GM12864 (cell line): ENCODE measurements around the gene TNKS1BP1.
A peak's percentile ranks its signal among the peaks of the same experiment; 100 is the strongest.

ENCODE experiments used
- DNase-seq: peaks from one replicate; pipeline ENCODE4 v3.0.0-alpha.2; 2011; ENCODE audit warnings: low read depth
- H3K4me3 ChIP-seq: 2 replicates; pipeline ENCODE4 v1.5.1; 2011; ENCODE audit warnings: mild to moderate bottlenecking, low read depth, low read length, control low read depth
- CTCF ChIP-seq: IDR thresholded peaks from 2 replicates; pipeline ENCODE4 v1.5.1; 2011; ENCODE audit warnings: low read depth, mild to moderate bottlenecking, moderate library complexity, low read length, control low read depth, inconsistent platforms; ENCODE audit errors: missing control alignments

TNKS1BP1 gene

DNA sequence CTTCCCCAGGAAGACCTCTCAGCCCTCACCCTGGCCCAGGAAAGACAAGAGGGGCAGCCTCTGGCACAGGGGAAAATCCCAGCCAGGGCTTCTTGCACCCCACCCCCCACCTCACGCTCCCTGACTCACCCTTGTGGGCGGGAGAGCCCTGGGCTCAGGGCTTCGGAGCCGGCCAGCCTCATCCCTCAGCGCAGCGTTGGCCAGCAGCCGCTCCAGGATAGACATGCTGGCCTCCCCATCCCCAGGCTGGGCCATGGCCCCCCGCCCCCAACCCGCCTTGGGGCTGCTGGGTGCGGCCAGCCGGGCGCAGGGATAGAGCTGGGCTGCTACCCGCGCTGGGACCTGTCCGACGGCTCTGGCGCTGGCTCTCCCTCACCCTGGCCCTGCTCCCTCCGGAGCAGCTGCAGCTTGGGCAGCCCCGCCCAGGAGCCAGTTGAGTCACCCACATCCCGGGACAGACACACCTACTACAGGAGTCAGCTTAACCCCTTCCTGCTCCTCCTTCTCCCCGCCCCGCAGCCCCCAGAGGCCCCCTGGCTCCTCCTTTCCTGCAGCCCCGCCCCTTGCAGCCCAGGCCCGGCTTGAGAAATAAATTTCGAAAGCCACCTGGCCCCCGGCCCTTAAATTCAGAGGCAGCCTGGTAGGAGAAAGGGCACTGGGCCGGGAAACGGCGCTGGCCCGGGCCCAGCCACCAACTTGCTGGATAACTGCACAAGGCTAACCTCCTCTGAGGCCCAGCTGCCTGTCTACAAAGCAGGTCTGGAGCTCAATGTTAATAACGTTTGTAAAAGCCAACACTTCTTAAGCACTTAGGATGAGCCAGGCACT lies 13.4 kb downstream of the TNKS1BP1 start:
- H3K4me3 ChIP-seq = no peak overlapping the region

GRCh38 chr11:57310630-57311086 lies 14.1 kb downstream of the TNKS1BP1 start:
- no peak for DNase-seq
- no peak for TF ChIP-seq CTCF
- no peak overlapping the region for H3K4me3 ChIP-seq

More for the DNA sequence above, 13.4 kb downstream of the TNKS1BP1 start:
- no peak for TF ChIP-seq CTCF
- peak; percentile 34 for DNase-seq

DNA sequence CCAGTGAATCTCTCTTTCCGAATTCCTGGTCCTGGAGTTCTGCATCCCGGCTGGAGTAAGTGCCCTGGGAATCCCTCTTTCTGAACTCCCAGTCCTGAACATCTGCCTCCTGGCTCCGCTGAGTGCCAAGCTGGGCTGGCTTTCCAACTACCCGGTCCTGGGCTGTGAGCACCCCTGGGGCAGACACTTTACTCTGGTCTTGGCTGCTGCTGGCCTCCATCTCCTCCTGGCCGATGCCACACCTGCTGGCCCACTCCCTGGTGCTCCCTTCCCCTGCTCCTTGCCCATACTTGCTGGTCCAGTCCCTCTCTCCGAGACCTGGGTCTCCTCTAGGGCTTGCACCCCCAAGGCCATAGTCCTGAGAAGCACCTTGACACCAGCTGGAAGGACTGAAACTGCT lies 14.7 kb downstream of the TNKS1BP1 start:
- H3K4me3 ChIP-seq = no peak overlapping the region
- no peak for DNase-seq
- no peak for TF ChIP-seq CTCF

- H3K4me3 ChIP-seq = no peak overlapping the region
- TF ChIP-seq CTCF = no peak
- DNase-seq = no peak
Measured at GRCh38 chr11:57309106-57310059, 15.4 kb downstream of the TNKS1BP1 start.

GRCh38 chr11:57308426-57309060 lies 16.2 kb downstream of the TNKS1BP1 start:
- no peak for TF ChIP-seq CTCF
- no peak for DNase-seq
- H3K4me3 ChIP-seq = no peak overlapping the region

GRCh38 chr11:57307666-57308270 lies 17.0 kb downstream of the TNKS1BP1 start:
- TF ChIP-seq CTCF = no peak
- DNase-seq = no peak
- no peak overlapping the region for H3K4me3 ChIP-seq
